ENCODE measurements around the gene PERM1. TPM values are rescaled to one million over a fixed set of nuclear protein-coding genes. Genes with fewer than 3 reads are reported as not detected.
"Not testable (repeated sequence)": the region's sequence is repeated elsewhere in the genome, so short reads cannot be mapped to it uniquely, and the experiment has no call there.

Gene PERM1, protein sequence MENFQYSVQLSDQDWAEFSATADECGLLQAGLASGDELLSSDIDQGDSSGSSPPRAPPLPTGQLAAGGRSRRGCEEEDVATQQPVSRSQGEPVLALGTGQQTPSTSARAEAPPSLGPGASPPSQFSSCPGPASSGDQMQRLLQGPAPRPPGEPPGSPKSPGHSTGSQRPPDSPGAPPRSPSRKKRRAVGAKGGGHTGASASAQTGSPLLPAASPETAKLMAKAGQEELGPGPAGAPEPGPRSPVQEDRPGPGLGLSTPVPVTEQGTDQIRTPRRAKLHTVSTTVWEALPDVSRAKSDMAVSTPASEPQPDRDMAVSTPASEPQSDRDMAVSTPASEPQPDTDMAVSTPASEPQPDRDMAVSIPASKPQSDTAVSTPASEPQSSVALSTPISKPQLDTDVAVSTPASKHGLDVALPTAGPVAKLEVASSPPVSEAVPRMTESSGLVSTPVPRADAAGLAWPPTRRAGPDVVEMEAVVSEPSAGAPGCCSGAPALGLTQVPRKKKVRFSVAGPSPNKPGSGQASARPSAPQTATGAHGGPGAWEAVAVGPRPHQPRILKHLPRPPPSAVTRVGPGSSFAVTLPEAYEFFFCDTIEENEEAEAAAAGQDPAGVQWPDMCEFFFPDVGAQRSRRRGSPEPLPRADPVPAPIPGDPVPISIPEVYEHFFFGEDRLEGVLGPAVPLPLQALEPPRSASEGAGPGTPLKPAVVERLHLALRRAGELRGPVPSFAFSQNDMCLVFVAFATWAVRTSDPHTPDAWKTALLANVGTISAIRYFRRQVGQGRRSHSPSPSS
- total RNA-seq: 10 to 100 TPM; 78.9 to 85.5 TPM
- long read RNA-seq, transcript PERM1-202 (3 exons, 3,340 nt): major isoform, 47 of 97 reads
- long read RNA-seq, partial matches to known transcripts: 13 of 97 reads
- long read RNA-seq, other reads (novel, unspliced or antisense): 37 of 97 reads

DNA sequence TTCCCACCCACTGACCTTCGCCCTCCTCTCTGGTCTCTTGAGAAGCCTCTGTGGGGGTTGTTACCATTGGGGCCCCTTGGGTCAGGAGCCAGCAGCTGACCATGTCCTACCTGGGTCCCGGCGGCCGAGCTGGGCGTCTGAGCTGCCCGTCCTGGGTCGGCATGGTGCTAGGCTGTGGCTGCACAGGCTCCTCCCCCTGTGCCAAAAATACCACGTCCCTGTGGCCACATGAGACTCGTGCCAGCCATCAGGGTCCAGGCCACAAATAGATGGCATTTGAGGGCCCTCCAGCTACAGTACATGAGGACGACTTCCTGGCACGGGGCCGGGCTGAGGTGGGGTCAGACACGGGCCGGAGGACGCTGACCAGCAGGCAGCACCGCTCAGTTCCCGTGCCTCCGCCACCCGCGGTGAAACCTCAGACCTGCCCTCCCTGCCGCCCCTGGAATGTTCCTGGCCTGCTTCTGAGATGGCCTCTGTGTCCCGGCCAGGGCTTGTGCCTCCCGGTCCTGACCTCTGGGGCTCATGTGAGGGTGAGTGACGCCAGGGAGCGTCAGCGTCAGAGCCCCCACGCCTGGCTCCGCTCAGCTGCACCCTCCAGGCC lies at the start of gene PERM1:
Gene PERM1, minus strand, starts transcription at position 139 of the 604 bp plus-strand sequence. CDS start 1,064 bp downstream, outside the sequence.
- intact Hi-C loops (cut with DNase I): loop anchor here (2.0 to 5.0 kb wide), 2 partner anchors 80 to 81 kb away; no protein-coding TSS in a partner anchor
- ATAC-seq (peak; percentile 64 to 68), DNase-seq (peak; percentile 72)

DNA sequence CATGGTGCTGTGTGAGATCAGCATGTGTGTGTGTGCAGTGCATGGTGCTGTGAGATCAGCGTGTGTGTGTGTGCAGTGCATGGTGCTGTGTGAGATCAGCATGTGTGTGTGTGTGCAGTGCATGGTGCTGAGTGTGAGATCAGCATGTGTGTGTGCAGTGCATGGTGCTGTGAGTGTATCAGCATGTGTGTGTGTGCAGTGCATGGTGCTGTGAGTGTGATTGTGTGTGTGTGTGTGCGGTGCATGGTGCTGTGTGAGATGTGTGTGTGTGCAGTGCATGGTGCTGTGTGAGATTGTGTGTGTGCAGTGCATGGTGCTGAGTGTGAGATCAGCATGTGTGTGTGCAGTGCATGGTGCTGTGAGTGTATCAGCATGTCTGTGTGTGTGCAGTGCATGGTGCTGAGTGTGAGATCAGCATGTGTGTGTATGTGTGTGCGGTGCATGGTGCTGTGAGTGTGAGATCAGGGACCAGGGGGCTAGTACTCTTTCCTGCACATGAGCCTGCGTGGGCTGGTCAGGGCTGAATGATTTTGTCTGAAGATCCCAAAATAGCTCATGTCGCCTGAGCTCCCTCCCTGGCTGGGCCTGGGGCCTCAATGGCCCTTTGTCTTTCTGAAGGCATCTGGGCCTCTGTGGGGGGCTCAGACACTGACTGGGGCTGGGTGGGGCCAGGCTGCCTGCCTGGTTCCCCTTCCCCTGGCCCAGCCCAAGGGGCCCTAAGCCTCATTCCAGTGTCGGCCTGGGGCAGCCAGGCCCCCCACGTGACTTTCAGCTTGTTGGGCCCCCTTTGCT lies 49.2 kb upstream of the PERM1 start:
- intact Hi-C loops (cut with DNase I); DNase-seq; ATAC-seq: not testable (repeated sequence)

DNA sequence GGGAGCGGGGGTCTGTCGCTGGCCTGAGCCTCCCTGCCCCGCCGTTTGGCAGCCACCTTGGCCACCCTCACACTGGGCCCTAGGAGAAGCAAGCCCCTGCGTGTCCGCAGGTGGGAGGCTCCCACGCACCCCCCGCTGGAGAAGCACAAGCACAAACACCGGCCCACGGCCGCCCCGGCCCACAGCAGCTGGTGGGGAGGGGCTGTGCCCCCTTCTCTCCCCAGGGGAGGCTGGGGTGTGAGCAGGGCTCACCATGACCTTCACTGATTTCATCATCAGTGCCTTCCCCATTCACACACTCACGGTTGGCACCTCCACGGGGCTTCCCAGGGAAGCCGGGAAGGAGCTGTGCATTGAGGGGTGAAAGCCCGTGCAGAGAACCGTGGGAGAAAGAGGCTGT lies 45.9 kb upstream of the PERM1 start:
- DNase-seq (no peak), ATAC-seq (no peak)
- intact Hi-C loops (cut with DNase I): no loop called here

DNA sequence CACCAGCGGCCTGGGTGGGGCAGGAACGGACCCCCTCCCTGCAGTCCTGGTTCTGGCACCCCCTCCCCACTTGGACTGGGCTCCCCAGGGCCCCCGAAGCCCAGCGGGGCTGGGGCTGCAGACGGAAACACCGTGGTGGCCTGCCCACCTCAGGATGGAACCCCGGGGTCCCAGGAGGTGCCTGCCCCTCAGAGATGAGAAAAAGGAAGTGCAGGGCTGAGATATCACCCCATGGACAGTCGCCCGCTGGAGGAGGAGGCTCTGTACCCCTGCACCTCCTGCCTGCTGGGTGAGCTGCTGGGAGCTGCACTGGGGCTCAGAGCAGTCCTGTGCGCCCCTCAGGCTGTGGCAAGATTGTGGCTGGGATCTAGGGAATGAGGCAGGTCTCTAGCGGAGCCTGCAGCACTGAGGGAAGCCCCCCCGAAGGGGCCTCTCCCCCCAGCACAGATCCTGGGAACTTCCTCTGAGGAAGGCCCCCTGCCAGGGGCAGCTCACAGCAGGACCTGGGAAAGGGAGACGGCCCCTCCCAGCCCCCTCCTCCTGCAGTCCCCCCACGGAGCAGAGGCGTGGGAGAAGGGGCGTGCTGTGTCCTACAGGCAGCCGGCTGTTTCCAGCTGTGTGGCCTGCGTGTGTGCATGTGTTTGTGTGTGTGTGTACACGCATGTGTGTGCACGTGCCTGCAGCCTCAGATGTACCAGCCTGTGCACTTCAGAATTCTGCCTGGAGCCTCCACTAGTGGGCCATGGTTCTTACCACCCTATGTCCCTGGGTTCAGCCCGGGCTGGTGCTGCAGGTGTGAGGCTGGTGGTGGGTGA lies 44.9 kb upstream of the PERM1 start:
- ATAC-seq (no peak), DNase-seq (no peak)
- intact Hi-C loops (cut with DNase I): no loop called here

DNA sequence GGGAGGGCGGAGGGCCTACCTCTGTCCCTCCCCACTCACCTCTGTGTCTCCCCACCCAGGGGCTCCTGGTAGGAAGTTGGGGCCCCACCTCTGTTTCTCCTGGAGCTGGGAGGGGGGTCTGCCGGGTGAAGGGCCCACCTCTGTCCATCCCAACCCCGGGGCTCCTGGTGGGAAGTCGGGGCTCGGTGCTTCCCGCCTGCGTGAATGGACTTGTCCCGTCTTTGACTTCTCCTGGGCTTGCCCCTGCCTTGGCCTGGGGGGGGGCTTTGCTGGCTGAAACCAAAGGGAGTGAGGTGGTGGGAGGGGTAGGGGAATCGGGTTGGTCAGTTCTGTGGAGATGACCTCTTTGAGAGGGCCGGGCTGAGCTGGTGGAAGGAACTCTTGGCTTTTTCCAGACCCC lies 43.8 kb upstream of the PERM1 start:
- no peak for ATAC-seq
- no peak for DNase-seq
- intact Hi-C loops (cut with DNase I): no loop called here

DNA sequence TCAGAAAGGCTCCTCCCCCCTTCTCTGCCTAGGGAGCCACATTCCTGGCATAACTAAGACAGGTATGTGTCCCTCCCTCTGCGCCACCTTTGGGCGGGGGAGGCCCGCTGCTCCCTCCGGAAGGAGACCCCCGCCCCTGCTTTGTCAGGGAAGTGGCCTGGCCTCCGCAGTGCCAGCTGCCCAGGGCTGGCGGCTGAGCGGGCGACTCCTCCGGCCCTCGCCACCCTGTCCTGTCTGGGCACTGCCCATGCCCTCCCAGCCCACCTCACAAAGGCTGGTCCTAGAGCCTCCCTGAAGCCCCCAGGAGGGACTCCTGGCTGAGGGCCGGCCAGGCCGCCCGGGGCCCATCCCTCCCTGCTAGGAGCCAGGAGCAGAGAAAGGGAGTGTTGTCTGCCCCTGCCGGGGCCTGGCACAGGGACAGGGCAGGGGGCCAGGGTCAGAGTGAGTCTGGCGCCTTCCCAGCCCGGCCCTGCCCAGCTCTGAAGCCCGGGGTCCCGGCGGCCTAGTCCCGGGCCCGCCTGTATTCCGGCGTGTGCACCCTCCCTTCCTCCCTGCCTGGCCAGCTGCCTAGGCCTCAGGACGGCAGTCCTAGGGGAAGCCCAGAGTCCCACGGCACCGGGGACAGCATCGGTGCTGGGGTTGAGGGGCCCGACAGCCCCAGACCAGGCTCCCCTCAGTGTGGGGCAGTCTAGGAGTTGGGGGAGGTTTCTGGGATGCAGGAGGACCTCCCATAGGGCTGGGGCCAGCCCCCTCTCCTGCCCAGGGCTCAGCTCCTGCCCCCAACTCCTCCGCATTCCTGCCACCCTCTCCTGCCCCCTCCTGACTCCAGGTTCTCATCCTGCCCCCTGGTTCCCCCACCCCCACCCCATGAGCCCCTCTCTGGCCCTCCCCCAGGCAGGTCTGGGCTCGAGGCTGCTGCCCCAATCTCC lies 43.1 kb upstream of the PERM1 start:
- intact Hi-C loops (cut with DNase I): no loop called here
- DNase-seq: peak; percentile 50
- peak in 1 of 2 donors; percentile 22 for ATAC-seq

DNA sequence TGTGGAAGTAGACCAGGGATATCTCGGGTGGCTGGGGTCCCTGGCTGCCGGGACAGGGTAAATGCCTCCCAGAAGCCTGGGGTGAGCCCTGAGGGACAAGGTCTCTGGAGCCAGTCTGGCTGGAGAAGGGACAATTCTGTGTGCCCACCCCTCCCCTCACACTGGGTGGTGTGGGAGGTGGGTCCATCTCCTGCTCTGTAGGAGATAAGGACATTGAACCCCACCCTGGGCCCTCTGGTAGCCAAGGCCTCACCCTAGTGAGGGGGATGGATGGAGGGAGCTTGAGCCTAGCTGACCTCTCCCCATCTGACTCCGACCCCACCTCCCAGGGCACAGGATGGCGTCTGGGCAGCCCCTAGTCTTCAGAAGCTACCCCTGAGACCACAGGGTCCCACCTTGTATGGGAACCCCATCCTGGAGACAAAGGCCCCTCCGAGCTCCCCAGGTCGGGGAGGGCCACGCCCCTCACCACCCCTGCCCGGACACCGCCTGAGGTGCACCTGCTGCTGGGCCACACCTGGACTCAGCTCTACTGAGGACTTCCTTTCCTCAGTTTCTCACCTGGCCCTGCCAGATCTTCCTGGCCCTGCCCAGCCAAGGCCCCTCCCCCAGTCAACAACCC lies 42.4 kb upstream of the PERM1 start:
- DNase-seq (no peak), ATAC-seq (no peak)
- intact Hi-C loops (cut with DNase I): no loop called here

DNA sequence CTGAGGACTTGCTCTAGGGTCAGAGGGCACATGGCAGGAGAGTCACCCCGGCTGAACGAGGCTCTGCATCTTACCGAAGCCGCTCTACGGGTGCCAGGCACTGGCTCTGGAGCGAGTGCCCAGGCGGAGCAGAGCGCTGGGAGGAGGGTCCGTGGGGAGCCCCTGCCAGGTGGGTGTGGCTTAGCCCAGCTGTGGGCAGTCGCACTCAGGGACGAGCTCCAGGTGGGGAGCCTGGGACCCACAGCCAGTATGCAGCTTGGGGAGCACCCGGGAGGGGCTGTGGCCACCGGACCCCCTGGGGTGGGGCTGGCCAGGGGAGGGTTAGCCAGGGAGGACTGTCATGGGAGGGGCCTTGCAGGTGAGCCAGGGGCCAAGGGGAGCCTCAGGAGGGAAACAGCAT lies 41.8 kb upstream of the PERM1 start:
- ATAC-seq: no peak
- intact Hi-C loops (cut with DNase I): no loop called here
- no peak for DNase-seq

DNA sequence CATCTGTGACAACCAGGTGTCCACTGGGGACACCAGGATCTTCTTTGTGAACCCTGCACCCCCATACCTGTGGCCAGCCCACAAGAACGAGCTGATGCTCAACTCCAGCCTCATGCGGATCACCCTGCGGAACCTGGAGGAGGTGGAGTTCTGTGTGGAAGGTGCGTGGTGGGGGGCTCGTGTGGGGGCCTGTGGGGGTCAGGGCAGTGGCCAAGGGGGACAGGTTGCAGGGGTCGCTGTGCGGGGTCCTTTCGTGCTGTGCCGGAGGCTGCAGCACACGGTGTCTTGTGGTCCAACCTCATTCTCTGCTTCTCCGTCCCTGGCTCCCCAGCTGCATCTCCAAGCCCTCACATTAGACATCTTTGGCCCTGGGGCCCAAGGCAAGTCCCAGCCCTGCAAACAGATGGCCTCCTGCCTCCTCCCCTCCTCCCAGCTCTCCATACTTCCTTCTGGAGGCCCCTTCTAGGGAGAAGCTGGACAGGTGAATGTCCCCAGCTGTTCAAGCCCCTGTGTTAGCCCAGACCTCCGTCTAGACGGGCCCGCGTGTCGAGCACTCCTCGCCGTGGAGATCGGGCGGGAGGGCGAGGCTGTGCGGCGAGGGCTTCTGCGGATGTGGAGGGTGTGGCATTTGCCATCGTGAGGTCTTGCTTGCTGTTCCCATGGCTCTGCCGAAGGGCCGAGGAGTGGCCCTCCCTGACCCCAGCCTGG lies 40.6 kb upstream of the PERM1 start:
- DNase-seq: no peak
- ATAC-seq: no peak
- intact Hi-C loops (cut with DNase I): no loop called here

DNA sequence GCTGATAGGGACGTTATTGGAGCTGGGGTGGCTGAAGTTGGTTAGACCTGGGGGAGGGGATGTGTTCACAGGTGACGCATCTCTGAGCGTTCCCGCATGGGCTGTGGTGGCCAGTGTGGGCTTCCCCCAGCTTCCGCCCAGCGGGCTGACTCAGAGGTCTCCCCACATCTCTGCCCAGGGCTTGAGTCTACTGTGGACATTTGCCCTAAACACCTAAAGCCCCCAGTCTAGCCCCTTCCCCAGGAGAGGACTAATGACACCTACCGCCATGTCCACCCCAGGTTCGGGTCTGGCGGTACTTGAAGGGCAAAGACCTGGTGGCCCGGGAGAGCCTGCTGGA lies 40.0 kb upstream of the PERM1 start:
- intact Hi-C loops (cut with DNase I): no loop called here
- ATAC-seq (no peak), DNase-seq (no peak)

DNA sequence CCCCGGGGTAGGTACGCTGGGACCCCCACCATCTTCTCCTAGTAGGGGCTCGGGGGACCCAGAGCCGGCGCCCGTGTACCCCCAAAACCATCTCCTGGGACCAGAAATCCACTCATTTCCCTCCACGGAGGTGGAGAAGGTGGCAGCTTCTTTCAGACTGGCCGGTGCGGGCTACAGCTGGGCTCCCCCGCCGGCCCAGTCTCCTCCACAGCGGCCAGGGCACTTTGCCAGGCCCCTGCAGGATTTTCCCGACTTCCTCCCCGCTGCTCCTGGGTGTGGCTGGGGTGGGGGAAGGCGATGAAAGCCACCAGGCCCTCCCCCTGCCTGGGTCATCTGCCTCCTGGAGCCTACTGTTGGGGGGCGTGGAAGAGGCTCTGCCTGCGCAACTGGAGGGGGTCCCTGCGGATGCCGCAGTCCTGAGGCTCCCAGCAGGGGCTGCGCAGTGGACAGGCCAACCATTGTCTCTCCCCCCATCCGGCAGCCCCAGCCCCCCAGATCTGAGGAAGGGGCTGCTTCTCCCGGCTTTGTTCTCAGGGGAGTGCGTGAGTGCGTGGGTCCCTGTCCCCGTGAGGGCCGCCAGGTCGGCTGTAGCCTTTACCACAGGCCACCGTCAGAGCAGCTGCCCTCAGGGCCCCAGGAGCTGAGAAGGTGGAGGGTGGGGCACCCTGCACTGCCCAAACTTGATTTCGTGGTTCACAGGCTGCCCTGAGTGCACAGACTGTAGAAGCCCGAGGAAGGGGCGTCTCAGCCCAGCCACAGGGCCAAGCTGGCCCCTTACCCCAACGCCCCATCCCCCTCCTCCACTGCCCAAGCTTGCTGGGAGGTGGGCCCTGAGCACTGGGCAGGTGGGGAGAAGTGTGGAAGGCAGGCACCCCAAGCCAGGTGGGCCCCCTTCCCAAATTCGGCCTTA lies 39.4 kb upstream of the PERM1 start:
- DNase-seq: peak; percentile 81
- peak; percentile 23 to 37 for ATAC-seq
- intact Hi-C loops (cut with DNase I): no loop called here

DNA sequence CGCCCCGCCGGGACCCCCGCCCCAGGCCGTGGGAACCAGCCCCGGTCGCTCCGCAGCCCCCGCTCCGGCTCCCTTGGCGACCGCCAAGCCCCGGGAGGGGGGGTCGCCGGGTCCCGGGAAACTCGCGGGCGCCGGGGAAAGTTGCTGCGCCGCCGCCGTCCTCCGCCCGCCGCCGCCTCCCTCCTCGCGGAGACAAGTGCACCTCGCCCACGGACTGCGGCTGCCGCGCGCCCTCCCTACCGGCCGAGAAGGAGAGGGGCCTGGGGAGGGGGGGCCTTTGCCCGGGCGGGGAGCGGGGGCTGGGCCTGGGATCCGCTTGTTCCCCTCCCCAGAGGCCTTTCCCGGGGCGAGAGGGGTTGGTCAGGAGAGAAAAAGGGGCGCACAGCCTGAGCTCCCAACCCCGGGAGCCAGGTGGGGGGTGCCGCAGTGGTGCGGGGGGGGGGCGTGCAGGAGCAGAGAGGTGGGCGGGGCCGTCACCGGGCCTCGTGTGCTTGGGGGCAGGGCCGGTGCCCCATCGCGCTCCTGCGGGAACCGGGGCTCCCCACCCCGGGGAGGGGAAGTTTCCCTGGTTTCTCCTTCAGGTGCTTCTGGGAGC lies 38.6 kb upstream of the PERM1 start:
- ATAC-seq (peak; percentile 5 to 10), DNase-seq (no peak)
- intact Hi-C loops (cut with DNase I): no loop called here

DNA sequence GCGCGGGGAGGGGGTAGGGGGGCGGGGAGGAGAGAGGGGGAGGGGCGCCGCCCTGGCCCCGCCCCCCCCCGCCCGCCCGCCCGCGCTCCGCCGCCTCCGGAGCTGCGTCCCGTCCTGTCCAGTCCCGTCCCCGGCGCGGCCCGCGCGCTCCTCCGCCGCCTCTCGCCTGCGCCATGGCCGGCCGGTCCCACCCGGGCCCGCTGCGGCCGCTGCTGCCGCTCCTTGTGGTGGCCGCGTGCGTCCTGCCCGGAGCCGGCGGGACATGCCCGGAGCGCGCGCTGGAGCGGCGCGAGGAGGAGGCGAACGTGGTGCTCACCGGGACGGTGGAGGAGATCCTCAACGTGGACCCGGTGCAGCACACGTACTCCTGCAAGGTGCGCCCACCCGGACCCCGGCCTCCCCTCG lies 38.1 kb upstream of the PERM1 start, which contains the start of gene AGRN:
Gene AGRN, plus strand, starts transcription at position 121 of the 405 bp plus-strand sequence. Its CDS starts 53 bp downstream, at position 174.
- ATAC-seq (peak; percentile 59 to 62), DNase-seq (no peak)
- intact Hi-C loops (cut with DNase I): no loop called here

DNA sequence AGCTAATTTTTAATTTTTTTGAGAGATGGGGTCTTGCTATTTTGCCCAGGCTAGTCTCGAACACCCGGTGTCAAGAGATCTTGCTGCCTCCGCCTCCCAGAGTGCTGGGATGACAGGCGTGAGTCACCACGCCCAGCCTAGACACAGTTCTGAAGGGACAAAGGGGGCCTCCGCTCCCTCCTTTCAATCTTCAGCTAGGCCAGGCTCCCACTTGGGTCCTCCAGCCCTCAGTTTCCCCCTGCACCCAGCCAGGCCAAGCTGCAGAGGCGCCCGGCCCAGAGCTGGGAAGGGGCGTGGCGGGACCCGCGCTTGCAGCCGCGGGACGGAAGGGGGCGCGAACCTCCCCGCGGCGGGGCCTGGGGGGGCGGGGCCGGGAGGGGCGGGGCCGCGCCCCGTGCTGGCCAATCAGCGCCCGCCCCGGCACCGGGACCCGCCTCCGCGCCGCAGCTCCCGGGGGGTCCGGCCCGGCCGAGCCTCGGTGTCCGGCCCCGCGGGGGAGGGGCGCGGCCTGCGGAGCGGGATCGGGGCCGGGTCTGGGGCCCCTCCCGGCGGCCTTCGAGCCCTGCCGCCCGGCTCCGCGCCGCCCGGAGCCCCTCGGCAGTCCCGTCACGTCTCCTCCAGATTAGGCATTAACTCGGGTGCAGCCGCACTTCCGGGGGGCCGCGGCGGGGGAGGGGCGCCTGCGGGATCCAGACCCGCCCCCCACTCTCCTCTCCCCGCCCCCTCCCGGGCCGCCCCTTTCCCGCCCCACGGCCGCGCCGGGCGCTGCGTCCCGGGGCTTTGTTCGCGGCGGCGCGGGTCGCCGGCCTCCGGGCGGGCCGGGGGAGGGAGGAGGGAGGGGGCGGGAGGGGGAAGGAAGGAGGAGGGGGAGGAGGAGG lies 37.5 kb upstream of the PERM1 start:
- intact Hi-C loops (cut with DNase I): no loop called here
- ATAC-seq: peak; percentile 85 to 94
- peak; percentile 86 for DNase-seq

All from left cardiac atrium (tissue), 4 donors.